NT2/D1 (cell line): ENCODE data around the gene LPP.

Experiments used
- DNase-seq: peaks from one replicate; pipeline ENCODE4 v3.0.0-alpha.2; 2011; ENCODE audit warnings: low read depth, low spot score
- H3K27me3 ChIP-seq: 2 replicates; pipeline ENCODE4 v1.6.0; 2011; ENCODE audit warnings: mild to moderate bottlenecking; ENCODE audit not compliant: insufficient read length, insufficient read depth
- H3K36me3 ChIP-seq: 2 replicates; pipeline ENCODE4 v1.6.1; 2011; ENCODE audit warnings: mild to moderate bottlenecking, low read length, mixed read lengths; ENCODE audit not compliant: insufficient read depth, insufficient read length
- H3K4me1 ChIP-seq: 2 replicates; pipeline ENCODE4 v1.5.1; 2011; ENCODE audit not compliant: insufficient read depth, insufficient read length
- H3K4me3 ChIP-seq: 2 replicates; pipeline ENCODE4 v1.5.1; 2011; ENCODE audit warnings: low read depth; ENCODE audit not compliant: insufficient read length
- H3K9ac ChIP-seq: 2 replicates; pipeline ENCODE4 v1.6.0; 2011; ENCODE audit warnings: low read depth; ENCODE audit not compliant: insufficient read length
- H3K9me3 ChIP-seq: 2 replicates; pipeline ENCODE4 v1.5.1; 2011; ENCODE audit warnings: mild to moderate bottlenecking, low read length; ENCODE audit not compliant: insufficient read depth
- SUZ12 ChIP-seq: IDR thresholded peaks from 2 replicates; pipeline ENCODE4 v1.6.1; 2011; ENCODE audit not compliant: insufficient read length, insufficient read depth; ENCODE audit errors: extremely low read depth
- YY1 ChIP-seq: IDR thresholded peaks from 2 replicates; pipeline ENCODE4 v1.6.1; 2011; ENCODE audit not compliant: insufficient read length, insufficient read depth
- ZNF274 ChIP-seq: IDR thresholded peaks from 2 replicates; pipeline ENCODE4 v1.6.1; 2011; ENCODE audit warnings: mild to moderate bottlenecking, low read depth, low read length

Gene LPP

DNA sequence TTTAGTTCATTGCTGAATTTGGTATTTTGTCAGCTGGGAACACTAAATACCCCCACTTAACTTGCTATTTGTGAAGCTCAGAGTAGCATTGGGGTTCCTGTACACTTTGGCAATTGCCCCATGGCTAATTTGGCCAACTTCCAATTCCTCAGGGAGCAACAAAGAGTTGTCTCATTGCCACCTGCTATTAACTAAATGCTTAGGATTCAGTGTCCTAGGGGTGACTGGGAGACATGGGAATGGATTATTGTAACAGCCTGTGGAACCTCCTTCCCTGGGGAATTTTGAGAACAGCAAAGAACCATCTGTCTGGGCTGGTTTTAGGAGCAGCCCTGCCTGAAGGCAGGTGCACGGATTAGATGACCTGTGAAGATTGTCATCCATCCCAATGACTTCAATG, 580.4 kb downstream of the LPP start:
- H3K4me3 ChIP-seq = no peak overlapping the region
- H3K36me3 ChIP-seq = no peaks in the 10 kb centered on the region
- TF ChIP-seq SUZ12 (no peak), YY1 (no peak), ZNF274 (no peak)
- H3K9ac ChIP-seq = no peak overlapping the region
- no peaks in the 10 kb centered on the region for H3K4me1 ChIP-seq
- DNase-seq = no peak
- no peaks in the 10 kb centered on the region for H3K27me3 ChIP-seq
- H3K9me3 ChIP-seq = no peaks in the 10 kb centered on the region

GRCh38 chr3:188739511-188739910, 585.6 kb downstream of the LPP start:
- H3K9ac ChIP-seq = no peak overlapping the region
- DNase-seq = no peak
- H3K9me3 ChIP-seq = no peaks in the 10 kb centered on the region
- no peak for TF ChIP-seq SUZ12
- no peak for TF ChIP-seq YY1
- TF ChIP-seq ZNF274 = no peak
- no peaks in the 10 kb centered on the region for H3K27me3 ChIP-seq
- H3K4me3 ChIP-seq = no peak overlapping the region
- H3K4me1 ChIP-seq = no peaks in the 10 kb centered on the region
- no peaks in the 10 kb centered on the region for H3K36me3 ChIP-seq

DNA sequence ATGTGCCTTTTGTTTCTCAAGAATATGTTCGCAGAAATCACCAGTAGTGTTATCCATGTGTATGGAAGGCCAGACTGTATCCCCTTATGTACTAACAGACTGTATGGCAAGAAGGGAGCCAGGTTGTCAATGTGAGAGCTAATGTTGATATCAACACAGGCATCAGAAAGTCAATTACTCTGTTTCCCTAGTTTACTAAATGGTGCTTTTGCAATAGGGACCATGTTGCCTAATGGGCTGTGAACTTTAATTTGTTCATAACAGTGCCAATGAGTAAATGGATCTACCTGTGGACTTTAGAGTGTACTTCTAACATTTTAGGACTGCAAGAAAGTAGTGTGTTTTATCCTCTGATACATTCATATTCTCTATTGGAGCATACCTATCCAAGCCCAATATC, 586.1 kb downstream of the LPP start:
- Histone ChIP-seq H3K27me3 (no peaks in the 10 kb centered on the region), H3K9me3 (no peaks in the 10 kb centered on the region), H3K4me1 (no peaks in the 10 kb centered on the region), H3K9ac (no peak overlapping the region), H3K4me3 (no peak overlapping the region), H3K36me3 (no peaks in the 10 kb centered on the region)
- DNase-seq = no peak
- TF ChIP-seq SUZ12 (no peak), ZNF274 (no peak), YY1 (no peak)

DNA sequence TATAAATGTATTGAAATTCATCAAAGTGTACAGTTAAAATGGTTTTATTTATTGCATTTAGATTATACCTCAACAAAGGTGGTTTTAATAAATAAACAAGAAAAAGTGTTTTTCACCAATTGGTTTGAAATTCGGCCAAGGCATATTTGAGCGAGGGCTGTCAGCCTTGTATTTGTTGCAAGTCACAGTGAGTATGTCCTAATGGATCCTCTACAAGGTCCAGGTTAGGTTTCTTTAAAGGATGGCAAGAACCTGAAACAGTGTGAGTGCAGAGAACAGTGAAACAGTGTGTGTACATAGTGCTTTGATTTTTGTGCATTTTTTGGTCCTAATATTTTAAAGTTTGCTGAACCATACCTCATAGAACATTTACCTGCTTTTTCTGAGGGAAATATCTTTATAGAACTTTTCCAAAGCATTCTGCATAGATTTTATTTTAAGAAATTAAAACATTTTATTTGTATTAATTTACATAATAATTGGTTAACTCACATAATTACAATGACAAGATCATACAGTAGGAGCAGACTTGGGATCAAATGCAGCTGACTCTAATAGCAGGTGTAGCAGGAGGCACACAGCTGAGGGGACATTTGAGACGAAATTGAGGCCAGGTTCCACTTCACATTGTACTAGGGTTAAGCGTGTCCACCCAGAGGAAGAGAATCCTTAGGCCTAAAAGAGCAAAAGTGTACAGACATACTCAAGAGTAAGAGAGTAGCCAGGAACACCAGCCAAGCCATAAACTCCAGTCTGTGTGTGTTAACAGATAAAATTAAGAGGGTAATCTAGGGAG, 589.0 kb downstream of the LPP start:
- no peak overlapping the region for H3K4me3 ChIP-seq
- DNase-seq = no peak
- H3K4me1 ChIP-seq = no peaks in the 10 kb centered on the region
- H3K9ac ChIP-seq = no peak overlapping the region
- H3K27me3 ChIP-seq = no peaks in the 10 kb centered on the region
- TF ChIP-seq YY1 (no peak), SUZ12 (no peak), ZNF274 (no peak)
- no peaks in the 10 kb centered on the region for H3K36me3 ChIP-seq
- H3K9me3 ChIP-seq = no peaks in the 10 kb centered on the region

DNA sequence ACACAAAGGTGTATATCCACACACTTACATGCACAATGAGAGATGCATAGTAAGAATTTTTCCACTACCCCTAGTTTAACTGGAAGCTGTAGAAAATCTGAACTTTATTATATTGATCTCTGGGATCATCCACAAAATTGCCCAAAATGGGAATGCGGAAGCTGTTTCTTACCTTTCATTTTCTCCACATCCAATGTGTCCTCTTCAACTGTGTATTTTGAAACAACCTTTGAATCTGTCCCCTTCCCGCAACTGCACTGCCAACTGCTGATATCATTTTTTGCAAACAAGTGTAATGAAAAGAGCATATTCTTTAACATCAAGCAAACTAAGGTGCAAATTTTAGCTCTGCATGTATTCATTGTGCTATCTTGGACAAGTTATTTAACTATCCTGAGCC, 590.2 kb downstream of the LPP start:
- TF ChIP-seq YY1 (no peak), ZNF274 (no peak), SUZ12 (no peak)
- Histone ChIP-seq H3K4me1 (no peaks in the 10 kb centered on the region), H3K36me3 (no peaks in the 10 kb centered on the region), H3K9ac (no peak overlapping the region), H3K9me3 (no peaks in the 10 kb centered on the region), H3K4me3 (no peak overlapping the region), H3K27me3 (no peaks in the 10 kb centered on the region)
- DNase-seq = no peak

GRCh38 chr3:188745031-188745430, 591.1 kb downstream of the LPP start:
- Histone ChIP-seq H3K4me3 (no peak overlapping the region), H3K4me1 (no peaks in the 10 kb centered on the region), H3K27me3 (no peaks in the 10 kb centered on the region), H3K36me3 (no peaks in the 10 kb centered on the region), H3K9ac (no peak overlapping the region), H3K9me3 (no peaks in the 10 kb centered on the region)
- no peak for DNase-seq
- no peak for TF ChIP-seq ZNF274
- no peak for TF ChIP-seq YY1
- no peak for TF ChIP-seq SUZ12

GRCh38 chr3:188746291-188746783, 592.4 kb downstream of the LPP start:
- Histone ChIP-seq H3K9me3 (no peaks in the 10 kb centered on the region), H3K9ac (no peak overlapping the region), H3K4me3 (no peak overlapping the region), H3K4me1 (no peaks in the 10 kb centered on the region), H3K27me3 (no peaks in the 10 kb centered on the region), H3K36me3 (no peaks in the 10 kb centered on the region)
- TF ChIP-seq SUZ12 (no peak), ZNF274 (no peak), YY1 (no peak)
- no peak for DNase-seq
